Keratinocyte (primary cell): ENCODE results near the gene IFT172. TPM values are rescaled to one million over a fixed set of nuclear protein-coding genes. Genes with fewer than 3 reads are reported as not detected.

Experiments used
- DNase-seq: peaks from one replicate; pipeline ENCODE4 v3.0.0-alpha.2; 2011; ENCODE audit warnings: low read depth, missing footprints, low spot score
- FAIRE-seq: peaks from 2 replicates; lab custom pipeline; 2011; peaks lifted over from hg19 to GRCh38; lab: Jason Lieb, UNC
- H2AFZ ChIP-seq: 2 replicates; pipeline ENCODE4 v1.6.0; 2012; ENCODE audit warnings: low read length, control low read depth, inconsistent platforms; ENCODE audit not compliant: control insufficient read depth
- H3K27ac ChIP-seq: 2 replicates; pipeline ENCODE4 v1.5.1; 2011; ENCODE audit warnings: low read length; ENCODE audit not compliant: control insufficient read depth, insufficient read depth
- H3K27me3 ChIP-seq: 3 replicates; pipeline ENCODE4 v1.6.0; 2011; ENCODE audit warnings: low read length; ENCODE audit not compliant: control insufficient read depth, insufficient read depth; ENCODE audit errors: extremely low read depth
- H3K36me3 ChIP-seq, 2 experiments: 2 replicates in 1 of 2; 3 replicates in 1 of 2; pipeline ENCODE4 v1.5.1; 2011; ENCODE audit warnings: low read length in 2 of 2, mild to moderate bottlenecking in 1 of 2; ENCODE audit not compliant: control insufficient read depth in 2 of 2, insufficient read depth in 2 of 2; ENCODE audit errors: extremely low read depth in 1 of 2
- H3K4me1 ChIP-seq: 3 replicates; pipeline ENCODE4 v1.5.1; 2011; ENCODE audit warnings: low read length; ENCODE audit not compliant: control insufficient read depth, insufficient read depth; ENCODE audit errors: extremely low read depth
- H3K4me2 ChIP-seq: 3 replicates; pipeline ENCODE4 v1.6.0; 2011; ENCODE audit warnings: low read depth, low read length; ENCODE audit not compliant: control insufficient read depth, insufficient read depth; ENCODE audit errors: extremely low read depth
- H3K4me3 ChIP-seq, 3 experiments: fragments of 200-600 bp in 1 of 3; sonication (generic) in 1 of 3; 2 replicates in 2 of 3; 3 replicates in 1 of 3; pipeline ENCODE4 v1.5.1; 2011 to 2016; ENCODE audit warnings: low read length in 3 of 3, mild to moderate bottlenecking in 3 of 3, control low read depth in 2 of 3, inconsistent platforms in 1 of 3, low read depth in 1 of 3, mixed read lengths in 1 of 3, mixed run types in 1 of 3, moderate library complexity in 1 of 3; ENCODE audit not compliant: control insufficient read depth in 2 of 3, insufficient read depth in 2 of 3; ENCODE audit errors: extremely low read depth in 1 of 3
- H3K79me2 ChIP-seq: 2 replicates; pipeline ENCODE4 v1.6.0; 2012; ENCODE audit warnings: low read length; ENCODE audit not compliant: control insufficient read depth, insufficient read depth
- H3K9ac ChIP-seq: 3 replicates; pipeline ENCODE4 v1.6.0; 2011; ENCODE audit warnings: low read length; ENCODE audit not compliant: control insufficient read depth, insufficient read depth; ENCODE audit errors: extremely low read depth
- H3K9me1 ChIP-seq: 3 replicates; pipeline ENCODE4 v1.6.0; 2011; ENCODE audit warnings: low read length; ENCODE audit not compliant: control insufficient read depth, insufficient read depth; ENCODE audit errors: extremely low read depth
- H3K9me3 ChIP-seq: 2 replicates; pipeline ENCODE4 v1.5.1; 2012; ENCODE audit warnings: low read depth, low read length; ENCODE audit not compliant: control insufficient read depth
- H4K20me1 ChIP-seq: 3 replicates; pipeline ENCODE4 v1.6.0; 2011; ENCODE audit warnings: low read length; ENCODE audit not compliant: control insufficient read depth, insufficient read depth; ENCODE audit errors: extremely low read depth
- EZH2 ChIP-seq: IDR thresholded peaks from one replicate; pipeline ENCODE4 v1.6.1; 2012; ENCODE audit warnings: inconsistent platforms, mild to moderate bottlenecking, low read length, moderate library complexity
- dilution Hi-C: fragments of 300-500 bp; cut with MboI; formaldehyde crosslinking; loops from one replicate; pipeline ENCODE4 v1.7.0; 2020; ENCODE audit warnings: low sequenced_read_pairs; ENCODE audit not compliant: extremely low pct_ligation_motif_present
- polyA plus RNA-seq, 5 experiments: library from polyadenylated mRNA; depleted of rRNA in 3 of 5; stranded (reverse) in 3 of 5; stranded (forward) in 1 of 5; unstranded in 1 of 5; fragments of >200 nt; gene quantifications; 1 replicate in 1 of 5; 2 replicates in 3 of 5; 3 replicates in 1 of 5; pipeline versions ENCODE4 v1.2.1 to v1.2.3, GENCODE V29; 2011 to 2012; ENCODE audit warnings: missing spikeins in 2 of 5, low read depth in 1 of 5, low replicate concordance in 1 of 5
- TF ChIP-seq, protein P1 (sequence below), 3 experiments: IDR thresholded peaks in 1 of 3; conservative IDR thresholded peaks in 1 of 3; optimal IDR thresholded peaks in 1 of 3; 2 replicates in 2 of 3; 3 replicates in 1 of 3; pipeline versions ENCODE3 to v1.5.1; 2011; ENCODE audit warnings: low read length in 3 of 3, mild to moderate bottlenecking in 3 of 3, moderate library complexity in 2 of 3, control low read depth in 1 of 3, inconsistent platforms in 1 of 3; ENCODE audit not compliant: insufficient read depth in 2 of 3; ENCODE audit errors: extremely low read depth in 1 of 3

IFT172 gene
- polyA plus RNA-seq, 1 donor (not counting 4 experiments of a cell fraction or from before 2014, with no cell fraction given): 12.7 TPM

DNA sequence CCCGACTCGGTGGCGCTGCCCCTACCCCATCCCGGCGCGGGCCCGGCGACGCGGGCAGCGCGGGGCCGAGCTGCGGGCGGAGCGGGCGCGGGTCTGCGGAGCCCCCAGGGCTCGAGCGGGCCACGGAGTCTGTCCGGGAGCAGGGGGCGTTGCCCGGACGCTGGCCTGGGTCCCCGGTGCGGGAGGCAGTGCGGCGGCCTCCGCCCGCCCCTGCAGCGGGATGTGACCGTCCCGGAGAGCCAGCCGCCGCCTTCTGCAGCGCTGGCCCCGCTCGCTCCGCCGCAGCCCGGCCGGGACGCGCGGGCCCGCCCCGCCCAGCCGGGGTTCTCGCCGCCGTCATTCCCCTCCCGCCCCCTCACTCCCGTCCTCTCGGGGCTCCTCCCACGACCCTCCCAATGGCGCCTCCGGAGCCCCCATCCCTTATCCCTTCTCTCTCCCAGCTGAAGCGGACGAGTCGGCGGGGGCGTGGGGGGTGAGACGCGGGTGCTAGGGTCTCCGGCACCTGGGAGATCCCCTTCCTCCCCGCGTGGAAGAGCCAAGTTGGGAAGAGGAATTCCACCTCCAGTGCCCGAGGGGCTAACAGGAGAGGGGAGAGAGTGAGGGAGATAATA is 5.5 kb upstream of the IFT172 start, which contains the start of gene FNDC4:
Gene FNDC4, minus strand, starts transcription at position 257 of the 611 bp plus-strand sequence. CDS start 521 bp downstream, outside the sequence.
- Histone ChIP-seq H4K20me1 (no peaks in the 10 kb centered on the region), H3K9me1 (no peaks in the 10 kb centered on the region), H3K27me3 (no peaks in the 10 kb centered on the region), H3K4me1 (peaks cover 15% of the 10 kb centered on the region), H3K27ac (no peak within 1 kb of the TSS), H3K79me2 (no peaks in the 10 kb centered on the region), H3K36me3 (no peaks in the 10 kb centered on the region), H3K4me2 (peak within 1 kb of the TSS; percentile 84), H2AFZ (peak within 1 kb of the TSS; percentile 91), H3K9me3 (no peaks in the 10 kb centered on the region), H3K9ac (peak within 1 kb of the TSS; percentile 64), H3K4me3 (peak within 1 kb of the TSS; percentile 43 to 65 (median 63))
- dilution Hi-C loops: no loop called here
- DNase-seq: no peak
- TF ChIP-seq EZH2: no peak
- TF ChIP-seq, protein P1, sequence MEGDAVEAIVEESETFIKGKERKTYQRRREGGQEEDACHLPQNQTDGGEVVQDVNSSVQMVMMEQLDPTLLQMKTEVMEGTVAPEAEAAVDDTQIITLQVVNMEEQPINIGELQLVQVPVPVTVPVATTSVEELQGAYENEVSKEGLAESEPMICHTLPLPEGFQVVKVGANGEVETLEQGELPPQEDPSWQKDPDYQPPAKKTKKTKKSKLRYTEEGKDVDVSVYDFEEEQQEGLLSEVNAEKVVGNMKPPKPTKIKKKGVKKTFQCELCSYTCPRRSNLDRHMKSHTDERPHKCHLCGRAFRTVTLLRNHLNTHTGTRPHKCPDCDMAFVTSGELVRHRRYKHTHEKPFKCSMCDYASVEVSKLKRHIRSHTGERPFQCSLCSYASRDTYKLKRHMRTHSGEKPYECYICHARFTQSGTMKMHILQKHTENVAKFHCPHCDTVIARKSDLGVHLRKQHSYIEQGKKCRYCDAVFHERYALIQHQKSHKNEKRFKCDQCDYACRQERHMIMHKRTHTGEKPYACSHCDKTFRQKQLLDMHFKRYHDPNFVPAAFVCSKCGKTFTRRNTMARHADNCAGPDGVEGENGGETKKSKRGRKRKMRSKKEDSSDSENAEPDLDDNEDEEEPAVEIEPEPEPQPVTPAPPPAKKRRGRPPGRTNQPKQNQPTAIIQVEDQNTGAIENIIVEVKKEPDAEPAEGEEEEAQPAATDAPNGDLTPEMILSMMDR (optimal IDR thresholded peaks at IDR 0.05 in 1 of 3, IDR thresholded peaks at IDR 0.05 in 1 of 3, conservative IDR thresholded peaks at IDR 0.05 in 1 of 3; ENCODE audit: extremely low read depth in 1 of 3, insufficient read depth in 2 of 3, low read length in 3 of 3): no peak
- no peak for FAIRE-seq

DNA sequence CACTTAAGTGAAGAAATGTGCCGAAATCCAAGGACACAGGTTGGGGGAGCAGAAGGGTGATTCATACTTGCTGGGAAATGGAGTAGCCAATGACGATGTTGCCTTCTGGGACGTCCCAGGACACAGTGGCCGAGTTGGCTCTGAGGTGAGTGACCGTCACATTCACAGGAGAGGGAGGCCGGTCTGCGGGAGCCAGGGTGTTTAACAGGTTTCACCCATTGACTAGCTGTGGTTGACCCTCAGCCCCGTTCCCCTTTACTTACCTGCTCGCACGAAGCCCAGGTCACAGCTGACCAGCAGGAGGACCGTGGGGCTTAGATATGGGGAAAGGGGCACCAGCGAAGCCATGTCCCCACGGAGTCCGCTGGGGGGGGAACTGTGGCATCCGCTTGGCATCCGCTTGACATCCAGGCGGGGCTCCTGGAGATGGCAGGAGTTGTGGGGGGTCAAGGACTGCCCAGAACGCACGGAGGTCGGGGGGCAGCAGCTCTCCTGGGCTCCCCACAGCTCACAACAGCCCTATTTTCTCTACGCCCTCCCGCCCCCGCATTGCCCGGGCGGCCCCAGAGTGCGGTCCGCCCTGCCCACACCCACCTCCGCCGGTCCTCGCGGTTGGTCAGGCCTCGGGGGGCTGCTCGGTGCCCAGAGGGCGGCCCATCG is 4.9 kb upstream of the IFT172 start:
- Histone ChIP-seq H3K36me3 (no peaks in the 10 kb centered on the region), H3K9me1 (no peaks in the 10 kb centered on the region), H2AFZ (peak overlapping the region; percentile 43), H3K79me2 (no peaks in the 10 kb centered on the region), H3K4me2 (peak overlapping the region; percentile 84), H3K4me1 (peaks cover 18% of the 10 kb centered on the region), H3K9me3 (no peaks in the 10 kb centered on the region), H3K4me3 (peak overlapping the region; percentile 43 to 65 (median 63)), H3K9ac (peak overlapping the region; percentile 64), H3K27ac (no peak overlapping the region), H3K27me3 (no peaks in the 10 kb centered on the region), H4K20me1 (no peaks in the 10 kb centered on the region)
- TF ChIP-seq EZH2: no peak
- TF ChIP-seq, protein P1 (optimal IDR thresholded peaks at IDR 0.05 in 1 of 3, IDR thresholded peaks at IDR 0.05 in 1 of 3, conservative IDR thresholded peaks at IDR 0.05 in 1 of 3; ENCODE audit: extremely low read depth in 1 of 3, insufficient read depth in 2 of 3, low read length in 3 of 3): no peak
- dilution Hi-C loops: no loop called here
- DNase-seq: no peak
- FAIRE-seq: no peak
